DMS79 (cell line): Measurements from ENCODE around the gene TPM4.

ENCODE experiments used
- DNase-seq: peaks from one replicate; lab custom pipeline; 2025; lab: John Stamatoyannopoulos, UW

TPM4 gene

DNA sequence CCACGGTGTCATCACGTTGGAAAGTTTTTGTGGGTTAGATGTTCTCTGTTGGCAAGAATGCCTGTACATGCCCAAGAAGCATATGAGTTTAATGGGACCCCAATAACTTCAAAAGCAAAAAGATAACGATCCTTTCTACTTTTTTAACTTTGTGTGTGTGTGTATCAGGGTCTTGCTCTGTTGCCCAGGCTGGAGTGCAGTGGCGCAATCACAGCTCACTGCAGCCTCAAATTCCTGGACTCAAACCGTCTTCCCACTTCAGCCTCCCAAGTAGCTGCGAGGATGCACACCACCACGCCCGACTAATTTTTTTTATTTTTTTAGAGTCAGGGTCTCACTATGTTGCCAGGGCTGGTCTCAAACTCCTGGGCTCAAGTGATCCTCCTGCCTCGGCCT lies 34.3 kb upstream of the TPM4 start:
- DNase-seq = no peak

DNA sequence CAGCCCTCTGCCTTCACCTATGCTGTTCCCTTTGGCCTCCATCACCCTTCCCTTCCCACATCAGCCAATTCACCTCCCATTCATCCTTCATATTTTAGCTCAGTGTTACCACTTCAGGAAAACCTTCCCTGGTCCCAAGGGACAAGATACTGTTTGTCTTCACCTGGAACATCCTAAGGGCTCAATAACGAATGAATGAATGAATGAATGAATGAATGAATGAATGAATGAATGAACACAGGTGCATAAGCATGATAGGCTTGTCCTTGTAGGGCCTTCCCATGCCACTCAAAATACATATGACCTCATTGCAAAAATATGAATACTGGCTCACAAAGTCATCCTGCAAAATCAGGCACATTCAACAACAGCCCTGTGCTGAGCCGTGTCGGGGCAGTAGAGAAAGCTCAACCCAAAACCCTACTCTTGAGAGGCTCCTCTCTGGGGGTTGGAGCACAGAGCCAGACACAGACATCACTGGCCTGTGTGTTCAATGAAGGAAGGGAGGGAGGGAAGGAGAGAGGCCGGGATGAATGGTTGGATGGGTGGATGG lies 33.7 kb upstream of the TPM4 start:
- no peak for DNase-seq

DNA sequence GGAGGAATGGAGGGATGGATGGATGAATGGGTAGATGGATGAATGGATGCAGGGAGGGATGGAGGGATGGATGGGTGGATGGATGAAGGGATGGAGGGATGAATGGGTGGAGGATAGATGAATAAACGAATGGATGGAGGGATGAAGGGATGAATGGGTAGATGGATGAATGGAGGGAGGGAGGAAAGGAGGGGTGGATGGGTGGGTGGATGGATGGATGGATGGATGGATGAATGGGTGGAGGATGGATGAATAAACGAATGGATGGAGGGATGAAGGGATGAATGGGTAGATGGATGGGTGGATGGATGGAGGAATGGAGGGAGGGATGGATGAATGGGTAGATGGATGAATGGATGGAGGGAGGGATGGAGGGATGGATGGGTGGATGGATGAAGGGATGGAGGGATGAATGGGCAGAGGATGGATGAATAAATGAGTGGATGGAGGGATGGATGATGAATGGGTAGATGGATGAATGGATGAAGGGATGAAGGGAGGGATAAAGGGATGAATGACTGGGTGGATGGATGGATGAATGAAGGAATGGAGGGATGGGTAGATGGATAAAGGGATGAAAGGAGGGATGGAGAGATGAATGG lies 33.0 kb upstream of the TPM4 start:
- DNase-seq = no peak

DNA sequence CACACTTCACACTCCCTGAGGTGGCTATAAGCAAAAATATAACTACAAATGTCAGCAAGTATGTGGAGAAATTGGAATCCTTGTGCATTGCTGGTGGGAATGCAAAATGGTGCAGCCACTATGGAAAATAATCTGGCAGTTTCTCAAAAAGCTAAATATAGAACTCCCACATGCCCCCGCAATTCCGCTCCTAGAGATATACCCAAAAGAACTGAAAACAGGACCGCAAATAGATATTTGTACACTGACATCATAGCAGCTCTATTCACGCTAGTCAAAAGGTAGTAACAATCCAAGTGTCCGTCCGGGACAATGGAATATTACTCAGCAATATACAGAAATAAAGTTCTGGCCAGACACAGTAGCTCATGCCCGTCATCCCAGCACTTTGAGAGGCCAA lies 31.5 kb upstream of the TPM4 start:
- no peak for DNase-seq

DNA sequence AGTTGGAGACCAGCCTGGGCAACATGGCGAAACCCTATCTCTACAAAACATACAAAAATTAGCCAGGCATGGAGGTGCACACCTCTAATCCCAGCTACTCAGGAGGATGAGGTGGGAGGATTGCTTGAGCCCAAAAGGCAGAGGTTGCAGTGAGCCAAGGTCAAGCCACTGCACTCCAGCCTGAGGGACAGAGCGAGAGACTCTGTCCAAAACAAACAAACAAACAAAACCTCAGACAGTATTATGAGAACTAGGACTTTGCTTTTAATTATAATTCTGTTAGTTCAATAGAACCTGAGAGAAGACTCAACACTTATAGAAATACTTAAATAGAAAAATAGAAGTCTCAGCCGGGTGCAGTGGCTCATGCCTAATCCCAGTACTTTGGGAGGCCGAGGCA lies 31.1 kb upstream of the TPM4 start:
- no peak for DNase-seq

DNA sequence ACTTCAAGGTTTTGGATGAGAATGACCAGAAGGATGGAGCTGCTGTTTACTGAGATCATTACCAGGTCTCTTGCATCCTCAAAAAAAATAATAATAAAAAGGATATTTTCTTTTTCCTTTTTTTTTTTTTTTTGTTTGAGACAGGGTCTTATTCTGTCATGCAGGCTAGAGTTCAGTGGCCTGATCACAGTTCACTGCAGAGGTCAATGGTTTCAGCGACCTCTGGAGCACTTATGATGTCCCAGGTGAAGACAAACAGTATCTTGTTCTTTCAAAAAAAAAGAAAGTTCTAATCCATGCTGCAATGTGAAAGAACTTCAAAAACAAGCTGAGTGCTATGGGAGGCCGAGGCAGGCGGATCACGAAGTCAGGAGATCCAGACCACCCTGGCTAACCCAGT lies 30.4 kb upstream of the TPM4 start:
- DNase-seq = no peak

DNA sequence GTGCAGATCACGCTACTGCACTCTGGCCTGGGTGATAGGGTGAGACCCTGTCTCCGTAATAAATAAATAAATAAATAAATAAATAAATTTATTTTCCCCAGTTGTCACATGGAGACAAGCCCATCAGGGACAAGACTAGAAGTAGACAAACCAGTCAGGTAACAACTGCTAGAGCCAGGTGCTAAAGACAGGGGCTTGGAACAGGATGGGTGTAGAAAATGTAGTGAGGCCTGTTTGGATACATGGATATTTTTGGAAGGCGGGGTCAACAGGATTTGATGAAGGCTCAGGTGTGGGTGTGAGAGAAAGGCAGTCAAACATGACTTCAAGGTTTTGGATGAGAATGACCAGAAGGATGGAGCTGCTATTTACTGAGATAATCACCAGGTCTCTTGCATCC lies 27.7 kb upstream of the TPM4 start:
- no peak for DNase-seq

DNA sequence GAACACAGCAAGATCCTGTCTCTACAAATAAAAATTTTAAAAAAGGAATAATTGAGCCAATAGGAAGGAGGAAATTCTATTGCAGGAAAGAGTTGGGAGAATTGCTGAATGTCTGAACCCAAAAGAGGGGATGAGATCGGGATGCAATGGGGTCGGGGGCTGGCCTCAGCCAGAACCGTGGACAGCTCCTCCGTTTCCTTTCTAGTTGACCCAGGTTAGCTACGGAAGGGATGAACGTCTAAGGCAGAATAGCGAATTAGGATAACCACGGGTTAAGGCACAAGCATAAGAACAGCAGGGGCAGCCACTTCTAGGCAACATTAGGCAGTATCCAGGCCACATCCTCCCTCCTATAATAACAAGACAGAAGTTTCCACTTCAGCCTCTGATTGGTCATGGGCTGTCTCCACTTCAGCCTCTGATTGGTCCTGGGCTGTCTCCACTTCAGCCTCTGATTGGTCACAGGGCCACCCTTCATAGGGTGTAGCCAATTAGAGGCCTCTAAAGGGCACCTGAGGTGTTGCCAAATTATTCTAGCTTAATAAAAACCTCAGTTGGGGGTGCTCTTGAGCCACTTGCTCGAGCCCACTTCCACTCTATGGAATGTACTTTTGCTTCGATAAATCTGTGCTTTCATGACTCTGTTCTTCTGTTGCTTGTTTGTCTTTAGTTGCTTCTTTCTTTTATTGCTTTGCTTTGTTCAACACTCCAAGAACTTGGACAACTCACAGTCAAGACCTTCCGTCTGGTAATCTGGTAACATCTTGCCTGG lies 24.9 kb upstream of the TPM4 start:
- no peak for DNase-seq

DNA sequence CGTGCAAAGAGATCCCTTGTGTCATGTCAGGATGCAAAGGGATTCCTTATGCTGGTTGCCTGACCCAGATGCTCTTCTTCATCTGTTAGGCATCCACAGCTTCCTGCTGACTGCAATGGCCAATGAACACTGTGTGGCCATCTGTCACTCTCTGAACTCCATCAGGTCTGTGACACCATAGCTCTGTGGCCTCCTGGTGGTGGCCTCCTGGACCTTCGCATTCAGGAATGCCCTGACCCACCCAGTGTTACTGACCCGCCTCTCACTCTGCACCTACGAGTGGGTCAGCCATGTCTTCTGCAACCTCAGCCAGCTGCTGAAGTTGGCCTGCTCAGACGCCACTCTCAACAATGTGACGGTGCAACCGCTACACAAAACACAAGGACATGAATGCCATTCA lies 23.9 kb upstream of the TPM4 start:
- DNase-seq = no peak

DNA sequence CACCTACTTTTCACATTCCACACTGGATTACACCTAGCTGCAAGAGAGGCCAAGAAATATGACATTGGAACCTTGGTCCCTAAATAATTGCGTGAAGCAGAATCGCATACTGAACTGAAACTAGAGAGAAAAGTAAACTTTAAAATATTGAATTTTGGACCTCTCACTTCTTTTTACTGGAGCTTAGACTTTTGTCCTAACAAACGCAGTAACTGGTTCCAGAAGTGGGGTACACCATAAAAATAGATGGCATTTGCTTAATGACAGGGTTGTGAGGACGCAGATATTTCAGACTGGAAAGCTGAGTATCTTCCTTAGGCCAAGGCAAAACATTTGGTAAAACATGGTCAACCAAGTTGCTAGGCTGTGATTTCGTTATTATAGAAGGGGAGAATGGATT lies 19.2 kb upstream of the TPM4 start:
- DNase-seq = no peak

DNA sequence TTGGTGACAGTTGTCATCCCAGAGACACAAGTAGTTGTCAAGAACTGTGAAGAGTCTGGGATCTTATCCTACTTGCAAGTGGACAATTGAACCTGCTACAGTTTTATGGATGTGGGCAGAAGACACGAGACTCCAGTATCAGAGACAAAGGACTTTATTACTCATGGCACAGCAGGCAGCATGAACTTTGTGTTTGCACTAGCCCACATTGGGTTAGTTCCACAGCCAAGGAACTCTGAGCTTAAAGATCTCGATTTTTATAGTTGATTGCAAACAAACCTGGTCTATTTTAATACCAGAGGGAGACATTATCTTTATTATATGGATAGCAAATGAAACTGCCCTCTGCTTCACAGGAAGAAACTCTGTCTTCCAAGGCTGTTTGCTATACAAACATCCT lies 16.0 kb upstream of the TPM4 start:
- DNase-seq = no peak

DNA sequence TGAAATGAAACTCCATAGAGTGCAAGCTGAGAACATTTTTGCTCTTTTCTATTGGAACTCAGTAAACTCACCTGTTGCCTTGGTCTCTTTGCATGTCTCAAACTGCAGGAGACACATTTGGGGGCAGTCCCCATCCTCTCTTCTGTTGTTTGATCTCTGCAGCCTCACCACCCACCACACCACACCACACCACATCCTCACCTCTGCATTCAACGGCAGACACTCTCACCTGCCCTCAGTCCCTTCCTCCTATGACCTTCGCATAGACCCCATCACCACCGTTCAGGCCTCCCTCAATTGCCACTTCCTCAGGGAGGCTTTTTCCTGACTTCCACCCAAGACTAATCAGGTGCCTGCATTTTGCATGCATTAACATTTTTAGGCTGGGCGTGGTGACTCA lies 14.4 kb upstream of the TPM4 start:
- no peak for DNase-seq

DNA sequence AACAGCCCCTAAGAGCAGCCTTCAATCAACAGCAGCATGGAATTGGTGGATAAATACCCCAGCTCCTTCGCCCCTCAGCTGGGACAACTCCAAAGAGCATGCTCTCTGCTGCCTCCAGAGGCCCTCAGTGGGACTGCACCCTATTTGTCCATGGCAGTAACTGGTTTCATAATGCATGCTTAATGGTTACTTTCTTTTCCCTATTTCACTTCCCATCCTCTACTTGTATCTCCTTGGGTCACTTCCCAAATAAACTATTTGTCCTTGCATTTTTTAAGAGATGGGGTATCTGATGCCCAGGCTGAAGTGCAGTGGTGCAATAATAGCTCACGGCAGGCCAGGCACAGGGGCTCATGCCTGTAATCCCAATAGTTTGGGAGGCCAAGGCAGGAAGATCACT lies 13.5 kb upstream of the TPM4 start:
- DNase-seq = no peak

DNA sequence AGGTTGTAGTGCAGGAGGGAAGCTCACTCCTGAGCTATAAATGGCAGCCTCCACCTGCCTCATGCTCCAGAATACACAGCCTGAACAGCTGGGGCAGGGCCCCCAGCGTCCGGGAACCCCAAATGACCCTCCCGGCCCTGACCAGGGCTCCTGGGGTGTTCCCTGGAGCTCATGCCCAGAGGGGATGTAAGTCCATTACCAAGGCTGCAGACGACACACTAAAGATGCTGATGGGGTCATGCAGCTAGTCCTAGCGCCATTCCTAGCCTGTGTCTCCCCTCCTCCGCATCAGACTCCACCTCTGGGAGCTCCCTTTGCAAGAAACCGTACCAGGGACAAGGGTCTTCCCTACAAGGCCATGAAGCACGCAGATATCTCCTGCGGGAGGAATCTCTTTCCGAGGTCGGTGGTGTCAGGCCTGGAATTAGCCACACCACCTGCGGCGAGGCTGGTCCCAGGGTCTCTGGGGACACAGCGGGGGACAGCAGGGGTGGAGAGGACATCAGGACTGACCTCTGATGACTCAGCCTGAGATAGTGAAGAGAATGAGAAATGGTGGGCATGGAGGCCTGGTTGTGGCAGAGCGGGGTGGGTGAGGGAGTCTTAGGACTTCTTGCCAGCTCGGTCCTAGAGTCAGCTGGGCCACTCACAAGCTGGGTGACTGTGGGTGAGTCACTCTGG lies 11.9 kb upstream of the TPM4 start:
- no peak for DNase-seq

DNA sequence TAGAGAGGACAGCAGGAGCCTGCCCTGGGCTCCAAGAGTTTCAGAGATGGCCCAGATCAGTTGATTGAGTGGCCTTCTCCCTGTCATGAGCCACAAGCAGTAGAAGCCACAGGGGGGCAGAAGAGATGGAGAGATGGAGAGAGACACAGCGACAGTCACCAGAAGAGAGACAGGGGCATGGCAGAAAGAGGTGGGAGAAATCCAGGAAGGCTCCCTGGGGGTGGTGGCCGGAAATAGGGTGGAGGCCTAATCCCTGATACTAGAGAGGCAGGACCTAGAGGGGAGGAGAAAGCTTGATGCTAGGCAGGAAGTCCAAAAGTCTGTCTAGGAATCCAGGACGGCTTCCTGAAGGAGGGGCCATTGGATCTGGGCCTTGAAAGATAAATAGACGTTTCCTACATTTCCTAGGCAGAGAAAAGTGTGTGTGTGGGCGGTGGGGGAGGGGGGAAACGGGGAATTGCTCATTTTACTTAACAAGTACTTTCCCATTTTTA lies 9.6 kb upstream of the TPM4 start:
- DNase-seq = no peak

DNA sequence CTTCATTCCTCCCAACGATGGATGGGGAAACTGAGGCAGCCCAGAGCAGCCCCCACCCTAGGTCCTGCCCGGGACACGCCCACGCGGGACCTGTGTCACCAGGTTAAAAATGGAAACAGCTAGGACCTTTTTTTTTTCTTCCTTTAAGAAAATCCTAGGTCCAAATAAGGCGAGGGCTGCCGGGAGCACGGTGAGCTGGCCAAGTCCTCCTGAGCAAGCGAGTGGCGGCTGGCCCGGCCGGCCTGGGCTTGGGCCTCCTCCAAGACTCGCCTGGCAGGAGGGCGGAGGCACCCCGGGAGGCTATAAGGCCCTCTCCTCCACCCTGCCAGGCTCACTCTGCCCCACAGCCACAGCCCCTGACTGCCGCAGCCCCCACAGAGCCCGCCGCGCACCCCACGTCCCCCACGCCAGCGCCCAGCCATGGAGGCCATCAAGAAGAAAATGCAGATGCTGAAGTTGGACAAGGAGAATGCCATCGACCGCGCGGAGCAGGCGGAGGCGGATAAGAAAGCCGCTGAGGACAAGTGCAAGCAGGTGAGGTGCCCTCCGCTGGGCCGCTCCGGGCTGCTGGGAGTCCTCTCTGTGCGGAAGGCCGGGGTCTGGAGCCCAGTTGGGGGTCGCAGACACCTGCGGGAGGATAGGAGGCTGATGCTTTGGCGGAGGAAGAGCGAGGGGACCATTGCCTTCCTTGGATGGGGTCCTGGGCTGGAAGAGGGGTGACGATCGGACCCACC lies 8.9 kb upstream of the TPM4 start:
- no peak for DNase-seq

DNA sequence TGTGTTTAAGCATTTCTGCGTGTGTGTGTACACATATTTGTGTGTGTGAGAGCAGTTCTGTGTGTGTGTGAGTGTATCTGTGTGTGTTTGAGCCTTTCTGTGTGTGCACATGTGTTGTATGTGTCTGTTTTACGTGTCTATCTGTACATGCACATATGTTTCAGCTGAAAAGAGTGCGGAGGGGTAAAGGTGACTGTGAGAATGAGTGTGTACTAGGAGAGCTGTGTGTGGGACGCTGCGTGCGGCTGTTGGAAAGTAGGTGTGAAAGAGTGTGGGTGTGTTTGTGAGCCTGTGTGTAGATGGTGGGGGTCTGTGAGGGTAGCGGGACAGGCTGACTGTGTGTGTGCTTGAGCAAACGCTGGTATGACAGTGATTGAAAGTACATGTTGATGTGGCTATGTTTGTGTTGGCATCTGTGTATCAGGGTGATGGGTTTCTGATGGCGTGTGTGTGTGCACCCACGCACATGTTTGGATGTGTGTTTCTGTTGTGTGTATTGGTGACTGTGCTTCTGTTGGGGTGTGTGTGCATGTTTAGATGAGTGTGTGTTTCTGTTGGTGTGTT lies 7.5 kb upstream of the TPM4 start:
- no peak for DNase-seq

DNA sequence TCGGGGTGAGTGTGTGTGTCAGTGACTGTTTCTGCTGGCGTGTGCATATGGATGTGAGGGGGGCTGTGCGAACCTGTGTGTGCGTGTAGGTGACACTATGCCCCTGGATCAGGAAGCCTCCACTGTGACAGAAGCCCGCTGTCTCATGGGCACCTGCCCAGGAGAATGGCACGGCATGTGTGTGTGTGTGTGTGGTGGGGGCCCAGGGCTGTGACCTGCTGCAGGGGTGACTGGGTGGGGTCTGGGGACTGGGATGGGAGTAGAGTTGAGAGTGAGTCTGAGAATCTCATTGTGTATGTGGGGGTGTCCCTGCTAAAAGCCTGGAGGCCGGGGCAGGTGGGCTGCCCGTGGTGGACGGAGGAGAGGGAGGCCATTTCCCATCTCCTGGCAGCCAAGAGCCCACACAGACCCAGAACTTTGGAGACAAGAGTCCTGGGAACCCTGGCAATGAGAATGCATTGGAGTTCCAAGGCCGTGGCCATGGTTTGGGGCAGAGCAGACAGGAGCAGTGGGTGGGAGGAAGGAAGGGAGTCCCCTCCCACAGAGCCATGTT lies 6.4 kb upstream of the TPM4 start:
- no peak for DNase-seq

DNA sequence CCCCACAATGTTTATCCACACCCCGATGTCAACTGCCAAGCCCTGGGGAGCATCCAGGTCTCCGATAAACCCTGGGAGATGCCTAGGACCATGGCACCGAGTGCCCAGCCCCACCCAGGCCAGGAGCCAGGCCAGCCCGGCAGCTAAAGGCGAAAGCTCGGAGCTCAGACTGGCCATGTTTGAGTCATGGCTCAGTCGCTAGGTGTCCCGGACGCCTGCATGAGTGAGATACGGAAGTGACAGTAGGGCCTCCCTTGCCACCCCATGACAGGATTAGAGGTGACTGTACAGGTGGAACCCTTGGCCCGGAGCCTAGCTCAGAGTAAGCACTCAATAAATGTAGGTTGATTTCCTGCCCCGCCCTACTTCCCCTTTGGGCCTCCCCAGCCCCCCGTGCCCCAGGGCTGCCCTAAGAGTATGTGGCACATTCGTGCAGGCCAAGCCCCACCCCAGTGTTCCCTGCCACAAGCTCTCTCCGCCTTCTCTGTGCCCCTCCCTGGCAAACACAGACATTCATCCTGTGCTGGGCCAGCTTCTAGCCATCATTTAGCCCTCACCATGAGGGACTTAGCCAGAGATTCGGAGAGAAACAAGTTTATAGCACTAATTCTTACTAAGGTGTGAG lies 5.8 kb upstream of the TPM4 start:
- DNase-seq = no peak

DNA sequence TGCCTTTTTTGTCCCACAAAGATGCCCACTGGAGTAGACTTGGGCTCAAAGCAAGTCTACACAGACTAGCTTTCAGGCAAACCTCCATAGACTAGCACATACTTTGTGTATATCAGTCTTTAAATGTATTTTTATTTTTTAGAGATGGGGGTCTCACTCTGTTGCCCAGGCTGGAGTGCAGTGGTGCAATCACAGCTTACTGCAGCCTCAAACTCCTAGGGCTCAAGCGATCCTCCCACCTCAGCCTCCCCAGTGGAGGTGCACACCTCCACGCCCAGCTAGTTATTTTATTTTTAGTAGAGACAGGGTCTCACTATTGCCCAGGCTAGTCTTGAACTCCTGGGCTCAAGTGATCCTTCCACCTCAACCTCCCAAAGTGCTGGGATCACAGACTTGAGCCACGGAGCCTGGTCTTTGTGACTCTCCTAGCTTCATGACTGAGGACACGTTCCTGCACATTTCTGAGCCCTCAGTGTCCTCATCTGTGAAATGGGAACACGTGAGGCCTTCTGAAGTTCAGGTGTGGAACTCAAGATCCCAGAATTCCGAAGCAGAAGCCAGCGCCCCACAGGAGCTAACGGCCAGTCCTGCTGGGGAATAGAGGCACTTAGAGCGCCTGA lies 5.1 kb upstream of the TPM4 start:
- DNase-seq = no peak

DNA sequence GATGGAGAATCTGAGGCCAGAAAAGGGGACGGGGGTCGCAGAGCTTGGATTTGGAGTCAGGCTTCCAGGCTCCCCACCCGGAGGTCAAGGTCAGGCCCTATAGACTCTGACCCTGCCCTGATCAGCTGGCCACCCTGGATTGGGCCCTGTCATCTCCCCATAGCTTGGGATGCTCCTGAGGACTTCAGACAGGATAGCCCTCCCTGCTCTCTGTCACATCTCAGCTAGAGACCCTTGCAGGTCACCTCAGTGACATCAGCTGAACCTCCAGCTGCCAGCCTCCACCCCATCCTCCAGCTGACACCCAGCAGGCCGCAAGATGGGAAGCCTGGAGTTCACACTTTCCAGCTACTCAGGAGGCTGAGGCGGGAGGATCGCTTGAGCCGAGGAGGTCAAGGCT lies 2.8 kb upstream of the TPM4 start:
- DNase-seq = no peak
